ENCODE data around the gene SOCS2. TPM values are rescaled to one million over a fixed set of nuclear protein-coding genes. Genes with fewer than 3 reads are reported as not detected.

SOCS2 gene
- total RNA-seq, 1 donor from 2014 or later = 8.4 TPM

DNA sequence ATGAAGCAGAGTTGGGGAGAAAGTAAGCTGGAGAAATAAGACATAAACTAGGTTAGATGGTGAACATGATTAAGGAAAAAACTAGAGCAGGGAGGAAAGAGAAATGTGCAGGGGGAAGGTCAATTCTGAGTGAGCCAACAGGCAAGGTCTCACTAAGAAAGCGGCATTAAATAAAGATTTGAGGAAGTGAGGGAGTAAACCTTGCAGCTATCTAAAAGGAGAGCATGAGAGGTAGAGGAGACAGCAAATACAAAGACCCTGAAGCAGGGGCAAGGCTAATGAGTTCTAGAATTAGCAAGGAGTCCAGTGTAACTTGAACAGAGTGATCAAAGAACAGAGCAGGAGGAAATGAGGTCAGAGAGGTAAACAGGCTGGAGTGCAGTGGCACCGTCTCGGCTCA, 4.4 kb upstream of the SOCS2 start:
- no peak for DNase-seq (ENCODE audit: low spot score, unreplicated experiment)
- no peak overlapping the region for H3K4me3 Mint-ChIP-seq (ENCODE audit: low read depth)
- peaks cover 10% of the 10 kb centered on the region for H3K27me3 Mint-ChIP-seq
- no peaks in the 10 kb centered on the region for H3K9me3 Mint-ChIP-seq (ENCODE audit: low read depth)
- peaks cover 6% of the 10 kb centered on the region for H3K36me3 Mint-ChIP-seq (ENCODE audit: insufficient read depth)
- peaks cover 14% of the 10 kb centered on the region for H3K4me1 Mint-ChIP-seq (ENCODE audit: low read depth)
- TF ChIP-seq, protein P1, sequence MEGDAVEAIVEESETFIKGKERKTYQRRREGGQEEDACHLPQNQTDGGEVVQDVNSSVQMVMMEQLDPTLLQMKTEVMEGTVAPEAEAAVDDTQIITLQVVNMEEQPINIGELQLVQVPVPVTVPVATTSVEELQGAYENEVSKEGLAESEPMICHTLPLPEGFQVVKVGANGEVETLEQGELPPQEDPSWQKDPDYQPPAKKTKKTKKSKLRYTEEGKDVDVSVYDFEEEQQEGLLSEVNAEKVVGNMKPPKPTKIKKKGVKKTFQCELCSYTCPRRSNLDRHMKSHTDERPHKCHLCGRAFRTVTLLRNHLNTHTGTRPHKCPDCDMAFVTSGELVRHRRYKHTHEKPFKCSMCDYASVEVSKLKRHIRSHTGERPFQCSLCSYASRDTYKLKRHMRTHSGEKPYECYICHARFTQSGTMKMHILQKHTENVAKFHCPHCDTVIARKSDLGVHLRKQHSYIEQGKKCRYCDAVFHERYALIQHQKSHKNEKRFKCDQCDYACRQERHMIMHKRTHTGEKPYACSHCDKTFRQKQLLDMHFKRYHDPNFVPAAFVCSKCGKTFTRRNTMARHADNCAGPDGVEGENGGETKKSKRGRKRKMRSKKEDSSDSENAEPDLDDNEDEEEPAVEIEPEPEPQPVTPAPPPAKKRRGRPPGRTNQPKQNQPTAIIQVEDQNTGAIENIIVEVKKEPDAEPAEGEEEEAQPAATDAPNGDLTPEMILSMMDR (IDR thresholded peaks at IDR 0.05; ENCODE audit: unreplicated experiment) = no peak
- no peak overlapping the region for H3K27ac Mint-ChIP-seq

DNA sequence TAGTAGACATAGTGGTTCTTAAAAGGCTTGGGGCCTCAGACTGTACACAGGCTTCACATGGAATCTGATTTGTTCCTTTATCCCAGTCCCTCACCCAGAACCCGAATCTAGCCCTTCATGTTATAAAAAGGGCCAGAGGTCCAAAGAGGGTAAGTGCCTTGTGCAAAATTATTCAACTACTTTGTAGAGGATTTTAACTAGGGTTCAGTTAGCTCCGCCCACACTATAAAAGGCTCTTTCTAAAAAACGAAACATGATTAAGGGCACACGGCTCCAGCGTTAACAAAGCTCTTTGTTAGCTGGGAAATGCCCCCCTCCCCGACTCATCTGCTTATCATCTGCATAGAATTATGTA, 3.2 kb upstream of the SOCS2 start:
- H3K4me3 Mint-ChIP-seq (ENCODE audit: low read depth) = peak overlapping the region; percentile 75
- TF ChIP-seq, protein P1 (IDR thresholded peaks at IDR 0.05; ENCODE audit: unreplicated experiment) = no peak
- DNase-seq (ENCODE audit: low spot score, unreplicated experiment) = no peak
- H3K27ac Mint-ChIP-seq = no peak overlapping the region
- H3K4me1 Mint-ChIP-seq (ENCODE audit: low read depth) = peaks cover 15% of the 10 kb centered on the region
- H3K27me3 Mint-ChIP-seq = peaks cover 19% of the 10 kb centered on the region
- H3K36me3 Mint-ChIP-seq (ENCODE audit: insufficient read depth) = peaks cover 6% of the 10 kb centered on the region
- no peaks in the 10 kb centered on the region for H3K9me3 Mint-ChIP-seq (ENCODE audit: low read depth)

DNA sequence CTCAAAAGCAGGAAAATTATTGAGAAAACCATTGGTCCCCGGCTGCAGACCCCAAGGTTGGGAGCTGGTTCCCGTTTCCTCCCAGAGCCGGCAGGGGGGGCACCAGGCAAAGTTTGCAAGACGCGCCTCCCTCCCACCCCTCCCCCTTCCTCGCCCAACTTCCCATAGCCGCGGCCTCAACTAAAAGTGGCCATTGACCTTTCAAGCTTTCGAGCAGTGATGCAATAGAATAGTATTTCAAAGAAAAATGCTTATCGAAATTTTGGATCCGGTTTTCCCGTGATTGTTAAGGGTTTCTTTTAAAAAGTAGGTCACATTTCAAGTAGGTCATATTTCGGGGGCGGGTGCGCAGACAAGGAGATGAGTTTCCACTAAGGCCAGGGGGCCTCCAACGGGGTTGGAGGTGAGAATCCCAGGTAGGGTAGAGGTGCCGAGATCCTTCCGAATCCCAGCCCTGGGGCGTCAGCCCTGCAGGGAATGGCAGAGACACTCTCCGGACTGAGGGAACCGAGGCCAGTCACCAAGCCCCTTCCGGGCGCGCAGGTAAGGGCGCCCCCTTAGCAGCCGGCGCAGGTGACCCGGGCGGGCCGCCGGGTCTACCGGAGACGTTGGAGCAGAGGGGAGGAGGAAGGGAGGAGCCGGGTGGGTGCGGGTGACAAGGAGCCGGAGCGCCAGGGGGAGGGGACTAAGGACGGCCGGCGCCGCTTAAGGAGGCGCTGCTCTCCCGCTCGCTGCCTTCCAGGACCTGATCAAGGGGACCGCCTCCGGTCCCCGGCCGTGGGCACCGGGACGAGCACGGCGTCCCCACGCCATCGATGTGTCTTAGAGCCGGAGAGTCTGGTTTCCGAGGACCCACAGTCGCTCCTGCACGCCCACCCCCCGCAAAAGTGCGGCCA, 2.6 kb upstream of the SOCS2 start:
- TF ChIP-seq, protein P1 (IDR thresholded peaks at IDR 0.05; ENCODE audit: unreplicated experiment) = peak; percentile 79
- DNase-seq (ENCODE audit: low spot score, unreplicated experiment) = peak; percentile 87
- peaks cover 13% of the 10 kb centered on the region for H3K4me1 Mint-ChIP-seq (ENCODE audit: low read depth)
- H3K36me3 Mint-ChIP-seq (ENCODE audit: insufficient read depth) = peaks cover 7% of the 10 kb centered on the region
- H3K27ac Mint-ChIP-seq = peak overlapping the region; percentile 96
- peaks cover 25% of the 10 kb centered on the region for H3K27me3 Mint-ChIP-seq
- peak overlapping the region; percentile 75 for H3K4me3 Mint-ChIP-seq (ENCODE audit: low read depth)
- H3K9me3 Mint-ChIP-seq (ENCODE audit: low read depth) = no peaks in the 10 kb centered on the region

DNA sequence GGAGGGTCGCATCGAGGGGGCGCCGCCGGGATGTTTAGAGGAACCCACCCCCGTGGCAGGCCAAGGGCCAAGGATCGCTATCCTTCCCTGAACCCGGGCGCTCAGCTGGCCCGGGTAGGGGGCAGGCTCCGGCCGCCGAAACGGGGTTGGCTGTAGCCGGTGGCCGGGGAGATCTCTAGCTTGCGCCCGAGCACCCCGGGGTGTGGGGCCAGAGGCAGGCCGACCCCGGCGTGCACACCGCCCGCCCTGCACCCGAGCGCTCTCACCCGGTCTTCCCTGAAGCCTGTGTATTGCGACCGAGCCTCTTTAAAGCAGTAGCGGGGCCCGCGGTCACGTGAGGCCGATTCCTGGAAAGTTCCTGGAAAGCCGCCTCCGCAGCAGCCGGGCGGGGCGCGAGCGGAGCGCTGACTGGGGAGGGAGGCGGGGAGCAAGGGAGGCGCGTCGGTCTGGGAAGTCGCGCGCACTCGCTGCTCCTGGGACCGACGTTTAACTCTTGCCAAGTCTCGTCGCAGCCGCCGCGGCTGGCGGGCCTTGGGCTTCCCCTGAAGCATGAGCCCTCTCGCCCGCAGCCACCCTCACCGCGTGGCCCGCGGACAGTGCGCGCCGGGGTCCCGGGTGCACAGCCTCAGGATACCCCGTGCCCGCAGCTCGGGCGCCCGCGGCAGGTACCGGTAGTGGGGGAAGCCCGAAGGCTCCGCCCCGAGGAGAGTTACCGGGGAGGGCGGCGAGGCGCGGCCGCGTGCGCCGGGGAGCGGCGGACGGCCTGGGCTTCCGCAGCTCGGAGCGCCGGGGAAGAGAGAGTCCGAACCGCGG, 1.7 kb upstream of the SOCS2 start:
- DNase-seq (ENCODE audit: low spot score, unreplicated experiment) = peak; percentile 66
- H3K27ac Mint-ChIP-seq = peak overlapping the region; percentile 96
- peaks cover 31% of the 10 kb centered on the region for H3K27me3 Mint-ChIP-seq
- peak overlapping the region; percentile 75 for H3K4me3 Mint-ChIP-seq (ENCODE audit: low read depth)
- peaks cover 8% of the 10 kb centered on the region for H3K36me3 Mint-ChIP-seq (ENCODE audit: insufficient read depth)
- no peaks in the 10 kb centered on the region for H3K9me3 Mint-ChIP-seq (ENCODE audit: low read depth)
- peaks cover 13% of the 10 kb centered on the region for H3K4me1 Mint-ChIP-seq (ENCODE audit: low read depth)
- TF ChIP-seq, protein P1 (IDR thresholded peaks at IDR 0.05; ENCODE audit: unreplicated experiment) = no peak

DNA sequence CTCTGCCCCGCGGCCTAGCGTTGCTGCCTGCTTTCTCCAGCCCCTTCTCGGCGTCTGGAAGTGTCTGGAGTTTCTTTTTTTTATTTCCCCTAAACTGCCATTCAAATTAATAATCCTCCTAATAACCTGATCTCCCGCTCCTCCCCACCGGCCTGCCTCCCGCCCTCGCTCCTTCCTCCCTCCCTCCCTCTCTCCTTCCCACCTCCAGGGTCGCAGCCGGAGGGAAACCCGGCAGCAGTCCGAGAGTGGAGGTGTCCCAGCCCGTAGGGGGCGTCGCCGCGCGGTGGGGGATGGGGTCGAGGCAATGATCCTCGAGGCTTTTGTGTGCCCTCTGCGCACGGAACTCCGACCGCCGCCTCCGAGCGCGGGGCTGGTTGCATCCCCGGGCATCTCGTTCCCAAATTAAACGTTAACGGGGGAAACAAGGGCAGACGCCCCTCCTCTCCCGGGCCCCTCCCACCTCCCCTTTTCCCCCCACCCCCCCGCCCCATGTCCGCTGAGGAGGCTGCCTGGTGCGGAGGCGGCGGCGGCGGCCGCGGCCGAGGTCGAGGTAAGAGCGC, 1.0 kb upstream of the SOCS2 start:
- H3K4me1 Mint-ChIP-seq (ENCODE audit: low read depth) = peaks cover 13% of the 10 kb centered on the region
- H3K27me3 Mint-ChIP-seq = peaks cover 31% of the 10 kb centered on the region
- TF ChIP-seq, protein P1 (IDR thresholded peaks at IDR 0.05; ENCODE audit: unreplicated experiment) = peak; percentile 46
- H3K36me3 Mint-ChIP-seq (ENCODE audit: insufficient read depth) = peaks cover 6% of the 10 kb centered on the region
- H3K27ac Mint-ChIP-seq = peak overlapping the region; percentile 67
- H3K4me3 Mint-ChIP-seq (ENCODE audit: low read depth) = peak overlapping the region; percentile 75
- DNase-seq (ENCODE audit: low spot score, unreplicated experiment) = peak; percentile 80
- no peaks in the 10 kb centered on the region for H3K9me3 Mint-ChIP-seq (ENCODE audit: low read depth)

Data from progenitor cell of endocrine pancreas (in vitro differentiated cells).